Immature natural killer cell (primary cell): ENCODE measurements around the gene DERA. TPM values are rescaled to one million over a fixed set of nuclear protein-coding genes. Genes with fewer than 3 reads are reported as not detected.
"Not testable (repeated sequence)": the region's sequence is repeated elsewhere in the genome, so short reads cannot be mapped to it uniquely, and the experiment has no call there.

Source experiments
- DNase-seq, 3 donors: peaks; one replicate each; pipeline ENCODE4 v3.0.0; 2022; ENCODE audit warnings: mixed read lengths in 1 of 3
- H3K27ac Mint-ChIP-seq, 6 donors: one replicate each; pipeline ENCODE4 v1.8.0; 2020; ENCODE audit warnings: mixed read lengths in 6 of 6, mild to moderate bottlenecking in 5 of 6, inconsistent platforms in 4 of 6, moderate library complexity in 3 of 6
- H3K27me3 Mint-ChIP-seq, 3 donors: one replicate each; pipeline ENCODE4 v1.8.0; 2020 to 2021; ENCODE audit warnings: low read depth in 3 of 3, mild to moderate bottlenecking in 3 of 3, mixed read lengths in 3 of 3, moderate library complexity in 3 of 3, inconsistent platforms in 1 of 3
- H3K36me3 Mint-ChIP-seq, 3 donors: one replicate each; pipeline ENCODE4 v1.8.0; 2020; ENCODE audit warnings: mixed read lengths in 3 of 3, inconsistent platforms in 2 of 3, mild to moderate bottlenecking in 2 of 3
- H3K4me1 Mint-ChIP-seq, 2 donors: one replicate each; pipeline ENCODE4 v1.8.0; 2020; ENCODE audit warnings: inconsistent platforms in 2 of 2, mild to moderate bottlenecking in 2 of 2, mixed read lengths in 2 of 2, moderate library complexity in 1 of 2
- H3K4me3 Mint-ChIP-seq, 5 donors: one replicate each; pipeline ENCODE4 v1.8.0; 2020; ENCODE audit warnings: mild to moderate bottlenecking in 5 of 5, mixed read lengths in 5 of 5, inconsistent platforms in 3 of 5, moderate library complexity in 3 of 5
- H3K9me3 Mint-ChIP-seq, 6 donors: one replicate each; pipeline ENCODE4 v1.8.0; 2020; ENCODE audit warnings: mild to moderate bottlenecking in 6 of 6, mixed read lengths in 6 of 6, inconsistent platforms in 4 of 6, moderate library complexity in 3 of 6
- polyA plus RNA-seq, 3 donors: library from polyadenylated mRNA; unstranded; fragments of 300-500 nt; fragmentation: Illumina TruSeq; gene quantifications; one replicate each; pipeline ENCODE4 v1.2.3, GENCODE V29; 2021

Gene DERA
- polyA plus RNA-seq, 3 donors from 2014 or later: 47.2 to 74.6 (median 62.1) TPM

DNA sequence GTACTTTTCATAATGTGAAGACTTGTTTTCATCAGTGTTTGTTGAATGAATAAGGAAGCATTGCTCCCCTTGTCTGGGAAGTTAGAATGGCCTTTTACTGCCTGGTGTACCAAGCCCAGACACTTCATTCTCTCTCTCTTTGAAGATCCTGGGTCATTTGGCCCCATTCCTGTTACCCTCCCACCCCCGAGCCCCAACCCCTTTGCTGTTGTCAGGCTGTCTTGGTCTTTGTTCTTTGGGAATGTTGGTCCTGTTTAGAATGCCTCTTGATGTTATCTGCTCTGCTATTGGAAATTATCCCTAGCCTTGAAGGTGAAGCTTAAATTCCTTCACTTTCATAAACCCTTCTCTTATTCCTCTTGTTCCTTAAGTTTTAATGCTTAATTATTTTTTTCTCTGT is 13.8 kb downstream of the DERA start:
- H3K4me1 Mint-ChIP-seq: peaks cover 5 to 6% of the 10 kb centered on the region in 2 donors
- peaks cover 0 to 5% (median 0%) of the 10 kb centered on the region in 3 donors for H3K36me3 Mint-ChIP-seq
- H3K9me3 Mint-ChIP-seq: no peaks in the 10 kb centered on the region
- H3K27me3 Mint-ChIP-seq: no peaks in the 10 kb centered on the region
- DNase-seq: no peak
- no peak overlapping the region for H3K4me3 Mint-ChIP-seq
- no peak overlapping the region for H3K27ac Mint-ChIP-seq

DNA sequence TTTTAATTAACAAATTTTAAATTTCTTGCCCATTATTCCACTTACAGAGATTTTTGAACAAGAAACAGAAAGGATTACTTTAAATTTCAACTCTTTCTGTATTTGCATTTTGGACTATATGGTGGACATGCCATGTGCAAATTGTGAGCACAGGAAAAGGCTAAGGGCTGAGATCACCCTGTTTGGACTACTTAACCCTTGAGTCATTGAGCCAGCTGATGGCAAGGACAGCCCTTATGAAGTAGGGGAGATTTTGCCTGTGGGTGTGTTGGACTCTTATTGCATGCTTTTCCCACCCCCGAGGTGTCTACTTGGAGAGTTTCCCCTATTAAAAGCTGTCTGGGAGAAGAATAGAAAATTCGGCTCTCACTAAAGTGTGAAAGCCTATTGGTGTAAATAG is 17.2 kb downstream of the DERA start:
- Mint-ChIP-seq H3K9me3 (no peaks in the 10 kb centered on the region), H3K27me3 (peaks cover 0 to 2% (median 0%) of the 10 kb centered on the region in 3 donors), H3K4me3 (no peak overlapping the region), H3K36me3 (peaks cover 0 to 5% (median 4%) of the 10 kb centered on the region in 3 donors), H3K4me1 (peaks cover 1 to 11% of the 10 kb centered on the region in 2 donors), H3K27ac (no peak overlapping the region)
- DNase-seq: no peak

DNA sequence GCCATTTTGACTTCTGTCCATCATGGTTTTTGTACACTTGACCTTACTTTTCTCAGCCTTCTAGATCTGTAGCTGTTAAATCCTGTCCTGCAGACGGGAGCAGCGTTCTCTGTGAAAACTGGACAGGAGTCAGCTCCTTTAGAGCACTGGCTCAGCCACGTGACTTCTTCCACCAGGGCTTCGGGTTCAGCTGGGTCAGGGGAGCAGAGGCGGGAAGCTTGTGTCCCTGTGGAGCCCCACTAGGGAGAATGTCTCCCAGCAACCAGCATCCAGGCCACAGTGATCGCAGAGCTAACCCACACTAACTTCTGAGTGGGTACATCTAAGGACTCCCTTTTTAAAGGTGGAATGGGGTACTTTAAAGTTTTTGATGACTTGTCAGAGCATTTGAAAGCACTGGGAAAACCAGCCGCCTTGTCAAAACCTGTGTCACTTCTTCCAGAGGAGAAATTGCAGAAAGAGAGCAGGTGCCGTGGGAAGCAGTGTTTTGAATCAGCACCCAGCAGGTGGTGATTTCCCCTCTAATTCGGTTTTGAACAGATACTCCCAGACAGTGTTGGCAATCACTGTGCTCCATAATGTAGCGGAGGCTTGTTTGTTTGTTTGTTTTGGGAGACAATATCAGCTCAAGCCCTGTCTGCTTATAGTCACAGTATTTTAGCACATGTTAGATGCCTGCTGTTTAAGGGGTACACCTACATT is 17.9 kb downstream of the DERA start:
- Mint-ChIP-seq H3K4me1 (peaks cover 0 to 6% of the 10 kb centered on the region in 2 donors), H3K27me3 (peaks cover 0 to 2% (median 0%) of the 10 kb centered on the region in 3 donors), H3K9me3 (no peaks in the 10 kb centered on the region), H3K4me3 (no peak overlapping the region), H3K36me3 (peaks cover 4 to 5% (median 4%) of the 10 kb centered on the region in 3 donors), H3K27ac (no peak overlapping the region)
- DNase-seq: no peak

DNA sequence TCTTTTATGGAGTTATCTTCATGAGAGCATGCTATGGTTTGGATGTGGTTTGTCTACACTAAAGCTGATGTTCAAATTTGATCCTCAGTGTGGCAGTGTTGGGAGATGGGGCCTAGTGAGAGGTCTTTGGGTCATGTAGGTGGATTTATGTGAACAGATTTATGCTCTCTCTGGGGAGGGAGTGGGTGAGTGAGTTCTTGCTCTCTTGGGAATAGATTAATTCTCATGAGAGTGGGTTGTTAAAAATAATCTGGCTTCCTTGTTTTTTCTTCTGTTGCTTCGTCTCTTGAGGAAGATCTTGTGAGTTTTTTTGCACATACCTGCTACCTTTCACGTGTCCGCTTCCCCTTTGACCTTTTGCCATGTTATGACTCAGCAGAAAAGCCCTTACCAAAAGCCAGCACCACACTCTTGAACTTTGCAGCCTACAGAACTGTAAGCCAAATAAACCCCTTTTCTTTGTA is 20.5 kb downstream of the DERA start:
- Mint-ChIP-seq H3K4me1 (peaks cover under 1 to 9% of the 10 kb centered on the region in 2 donors), H3K27ac (peak overlapping the region in 2 of 6 donors; percentile 14 to 18), H3K27me3 (peaks cover 0 to 2% (median 0%) of the 10 kb centered on the region in 3 donors), H3K4me3 (no peak overlapping the region), H3K36me3 (peaks cover 4 to 5% (median 4%) of the 10 kb centered on the region in 3 donors), H3K9me3 (no peaks in the 10 kb centered on the region)
- no peak for DNase-seq

DNA sequence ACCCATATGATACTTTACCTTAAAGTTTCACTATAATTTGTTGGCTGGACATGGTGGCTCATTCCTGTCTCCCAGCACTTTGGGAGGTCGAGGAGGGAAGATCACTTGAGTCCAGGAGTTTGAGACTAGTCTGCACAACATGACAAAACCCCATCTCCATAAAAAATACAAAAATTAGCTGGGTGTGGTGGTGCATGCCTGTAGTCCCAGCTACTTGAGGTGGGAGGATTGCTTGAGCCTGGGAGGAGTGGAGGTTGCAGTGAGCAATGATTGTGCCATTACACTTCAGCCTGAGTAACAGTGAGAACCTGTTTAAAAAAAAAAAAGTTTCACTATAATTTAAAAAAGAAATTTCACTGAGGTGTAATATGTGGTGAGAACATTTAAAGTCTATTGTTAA is 21.2 kb downstream of the DERA start:
- no peak overlapping the region for H3K27ac Mint-ChIP-seq
- no peak for DNase-seq
- peaks cover 4 to 5% (median 4%) of the 10 kb centered on the region in 3 donors for H3K36me3 Mint-ChIP-seq
- no peaks in the 10 kb centered on the region for H3K9me3 Mint-ChIP-seq
- H3K4me3 Mint-ChIP-seq: no peak overlapping the region
- H3K27me3 Mint-ChIP-seq: peaks cover 0 to 2% (median 0%) of the 10 kb centered on the region in 3 donors
- peaks cover 6 to 16% of the 10 kb centered on the region in 2 donors for H3K4me1 Mint-ChIP-seq

DNA sequence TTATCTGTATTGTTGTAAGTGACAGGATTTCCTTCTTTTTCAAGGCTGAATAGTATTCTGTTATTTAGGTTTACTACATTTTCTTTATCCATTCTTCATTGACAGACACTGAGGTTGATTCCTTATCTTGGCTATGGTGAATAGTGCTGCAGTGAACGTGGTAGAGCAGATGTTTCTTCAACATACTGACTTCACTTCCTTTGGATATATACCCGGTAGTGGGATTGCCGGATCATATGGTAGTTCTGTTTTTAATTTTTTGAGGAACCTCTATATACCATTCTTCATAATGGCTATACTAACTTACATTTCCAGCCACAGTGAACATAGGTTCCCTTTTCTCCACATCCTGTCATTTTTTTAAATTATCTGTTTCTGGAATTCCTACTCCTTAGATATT is 21.8 kb downstream of the DERA start:
- Mint-ChIP-seq H3K36me3 (peaks cover 4 to 5% (median 4%) of the 10 kb centered on the region in 3 donors), H3K4me1 (peaks cover 12 to 23% of the 10 kb centered on the region in 2 donors), H3K27me3 (peaks cover 0 to 2% (median 0%) of the 10 kb centered on the region in 3 donors), H3K27ac (no peak overlapping the region), H3K9me3 (no peaks in the 10 kb centered on the region), H3K4me3 (no peak overlapping the region)
- no peak for DNase-seq

DNA sequence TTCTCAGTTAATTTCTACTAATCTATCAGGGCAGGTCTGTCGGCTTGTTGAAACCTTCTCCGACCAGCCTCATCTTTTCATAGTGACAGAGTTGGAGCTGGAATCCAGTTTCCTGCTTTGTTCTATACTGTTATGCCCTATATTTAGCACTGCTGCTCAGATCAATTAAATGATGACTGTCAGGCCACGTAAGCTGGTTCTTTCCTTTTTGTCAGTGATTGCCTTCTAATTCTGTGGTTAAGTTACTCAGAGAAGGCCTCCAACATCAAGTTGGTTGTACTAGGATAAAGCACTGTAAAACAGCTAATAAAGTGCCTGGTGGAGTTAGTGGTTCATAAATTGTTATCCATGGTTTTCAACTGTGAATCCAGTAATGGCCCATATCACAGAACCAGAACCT is 22.6 kb downstream of the DERA start:
- no peak overlapping the region for H3K27ac Mint-ChIP-seq
- peaks cover 4 to 5% (median 5%) of the 10 kb centered on the region in 3 donors for H3K36me3 Mint-ChIP-seq
- no peak for DNase-seq
- H3K4me3 Mint-ChIP-seq: no peak overlapping the region
- H3K9me3 Mint-ChIP-seq: peaks cover 0 to under 1% (median 0%) of the 10 kb centered on the region in 6 donors
- peaks cover 0 to 2% (median 0%) of the 10 kb centered on the region in 3 donors for H3K27me3 Mint-ChIP-seq
- peaks cover 12 to 26% of the 10 kb centered on the region in 2 donors for H3K4me1 Mint-ChIP-seq

DNA sequence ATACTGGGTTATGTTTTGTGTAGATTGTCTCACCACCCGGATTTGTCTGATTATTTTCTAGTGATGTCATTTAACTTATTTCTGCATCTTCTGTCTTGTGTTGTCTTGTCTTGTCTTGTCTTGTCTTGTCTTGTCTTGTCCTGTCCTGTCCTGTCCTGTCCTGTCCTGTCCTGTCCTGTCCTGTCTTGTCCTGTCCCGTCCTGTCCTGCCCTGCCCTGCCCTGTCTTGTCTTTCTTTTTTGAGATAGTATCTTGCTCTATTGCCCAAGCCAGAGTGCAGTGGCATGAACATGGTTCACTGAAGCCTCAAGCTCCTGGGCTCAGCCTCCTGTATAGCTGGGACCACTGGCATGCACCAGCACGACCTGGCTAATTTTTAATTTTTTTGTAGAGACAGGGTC is 25.6 kb downstream of the DERA start:
- no peak for DNase-seq
- no peak overlapping the region for H3K4me3 Mint-ChIP-seq
- H3K27me3 Mint-ChIP-seq: peaks cover 0 to 1% (median 0%) of the 10 kb centered on the region in 3 donors
- peaks cover 8 to 14% (median 9%) of the 10 kb centered on the region in 3 donors for H3K36me3 Mint-ChIP-seq
- H3K27ac Mint-ChIP-seq: no peak overlapping the region
- peaks cover 17 to 33% of the 10 kb centered on the region in 2 donors for H3K4me1 Mint-ChIP-seq
- H3K9me3 Mint-ChIP-seq: peaks cover 0 to 5% (median 4%) of the 10 kb centered on the region in 6 donors

DNA sequence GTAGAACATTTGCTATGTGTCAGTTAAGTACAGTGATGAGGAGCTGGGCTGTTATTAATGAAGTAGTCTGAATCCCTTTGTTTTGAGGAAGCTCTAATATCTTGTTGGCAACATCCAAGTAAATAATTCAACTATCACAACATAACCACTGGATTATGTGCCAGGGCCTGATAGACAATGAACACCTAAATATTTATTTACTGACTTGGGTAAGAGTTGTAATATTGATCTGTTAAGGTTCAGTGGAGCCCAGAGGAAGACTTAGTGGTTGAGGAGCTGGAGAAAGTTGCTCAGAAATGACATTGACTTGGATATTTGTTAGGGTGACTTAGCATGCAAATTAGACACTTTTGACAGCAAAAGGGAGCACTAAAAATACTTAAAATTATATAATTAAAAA is 26.8 kb downstream of the DERA start:
- Mint-ChIP-seq H3K36me3 (peaks cover 7 to 14% (median 11%) of the 10 kb centered on the region in 3 donors), H3K4me1 (peaks cover 23 to 45% of the 10 kb centered on the region in 2 donors), H3K9me3 (peaks cover 0 to 6% (median 5%) of the 10 kb centered on the region in 6 donors), H3K4me3 (no peak overlapping the region), H3K27ac (no peak overlapping the region), H3K27me3 (peaks cover 0 to 1% (median 0%) of the 10 kb centered on the region in 3 donors)
- no peak for DNase-seq

DNA sequence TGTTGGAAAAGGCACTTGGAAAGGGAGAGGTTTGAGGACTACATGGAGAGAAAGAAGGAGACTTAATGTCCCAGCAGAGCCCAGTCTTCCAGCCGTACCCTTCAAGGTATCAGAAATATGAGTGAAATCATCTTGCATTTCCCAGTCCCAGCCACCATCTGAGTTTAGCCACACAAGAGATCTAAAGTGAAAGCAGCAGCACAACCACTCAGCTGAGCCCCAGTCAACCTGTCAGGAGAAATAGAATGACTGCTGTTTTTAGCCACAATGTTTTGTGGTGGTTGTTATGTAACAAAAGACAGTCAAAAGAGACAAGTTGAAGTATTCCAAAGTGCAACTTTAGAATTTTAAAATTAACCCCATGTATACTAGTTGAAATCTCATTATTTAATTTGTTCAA is 28.0 kb downstream of the DERA start:
- peaks cover 5 to 11% (median 10%) of the 10 kb centered on the region in 3 donors for H3K36me3 Mint-ChIP-seq
- H3K4me3 Mint-ChIP-seq: no peak overlapping the region
- peaks cover 0 to 8% (median 5%) of the 10 kb centered on the region in 6 donors for H3K9me3 Mint-ChIP-seq
- peaks cover 0 to 1% (median 0%) of the 10 kb centered on the region in 3 donors for H3K27me3 Mint-ChIP-seq
- H3K27ac Mint-ChIP-seq: peak overlapping the region in 3 of 6 donors; percentile 48 to 73 (median 66)
- H3K4me1 Mint-ChIP-seq: peaks cover 23 to 46% of the 10 kb centered on the region in 2 donors
- peak in 1 of 3 donors; percentile 9 for DNase-seq

DNA sequence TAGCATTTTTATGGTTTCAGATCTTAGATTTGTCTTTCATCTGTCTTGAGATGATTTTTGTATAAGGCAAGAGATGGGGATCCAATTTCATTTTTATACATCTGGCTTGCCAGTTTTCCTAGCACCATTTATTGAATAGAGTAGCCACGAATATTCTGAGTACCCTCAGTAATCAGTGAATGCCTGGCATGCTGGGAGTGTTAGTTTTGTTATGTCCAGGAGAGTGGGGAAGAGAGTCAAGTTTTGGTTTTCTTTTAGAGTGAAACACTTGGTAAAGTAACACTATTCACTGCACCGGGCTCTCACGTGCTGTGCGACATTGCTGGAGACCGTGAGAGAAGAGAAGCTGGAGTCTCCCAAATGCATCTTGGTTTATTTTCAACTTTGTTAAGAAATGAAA is 31.3 kb downstream of the DERA start:
- Mint-ChIP-seq H3K9me3 (peaks cover 0 to 14% (median 6%) of the 10 kb centered on the region in 6 donors), H3K4me3 (no peak overlapping the region), H3K36me3 (peaks cover 5 to 16% (median 11%) of the 10 kb centered on the region in 3 donors), H3K27me3 (peaks cover 0 to 1% (median 0%) of the 10 kb centered on the region in 3 donors), H3K27ac (no peak overlapping the region), H3K4me1 (peaks cover 27 to 49% of the 10 kb centered on the region in 2 donors)
- no peak for DNase-seq

DNA sequence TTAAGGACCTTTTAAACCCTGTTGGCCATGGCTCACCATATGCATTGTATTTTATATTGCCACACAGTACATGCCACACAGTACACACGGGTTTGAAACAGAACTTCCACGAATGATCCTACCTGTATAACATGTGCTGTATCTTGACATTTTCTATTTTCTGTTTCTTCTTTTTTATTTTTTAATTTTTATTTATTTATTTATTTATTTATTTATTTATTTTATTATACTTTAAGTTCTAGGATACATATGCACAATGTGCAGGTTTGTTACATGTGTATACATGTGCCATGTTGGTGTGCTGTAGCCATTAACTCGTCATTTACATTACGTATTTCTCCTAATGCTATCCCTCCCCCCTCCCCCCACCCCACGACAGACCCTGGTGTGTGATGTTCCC is 32.4 kb downstream of the DERA start:
- H3K27ac Mint-ChIP-seq, H3K4me3 Mint-ChIP-seq, H3K27me3 Mint-ChIP-seq, DNase-seq: not testable (repeated sequence)
- Mint-ChIP-seq H3K9me3 (peaks cover 0 to 14% (median 6%) of the 10 kb centered on the region in 6 donors), H3K4me1 (peaks cover 22 to 51% of the 10 kb centered on the region in 2 donors), H3K36me3 (peaks cover 5 to 21% (median 11%) of the 10 kb centered on the region in 3 donors)

DNA sequence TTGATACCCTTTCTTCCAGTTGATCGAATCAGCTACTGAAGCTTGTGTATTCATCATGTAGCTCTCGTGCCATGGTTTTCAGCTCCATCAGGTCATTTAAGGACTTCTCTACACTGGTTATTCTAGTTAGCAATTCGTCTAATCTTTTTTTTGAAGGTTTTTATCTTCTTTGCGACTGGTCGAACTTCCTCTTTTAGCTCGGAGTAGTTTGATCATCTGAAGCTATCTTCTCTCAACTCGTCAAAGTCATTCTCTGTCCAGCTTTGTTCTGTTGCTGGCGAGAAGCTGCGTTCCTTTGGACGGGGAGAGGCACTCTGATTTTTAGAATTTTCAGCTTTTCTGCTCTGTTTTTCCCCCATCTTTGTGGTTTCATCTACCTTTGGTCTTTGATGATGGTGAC is 37.3 kb downstream of the DERA start:
- not testable (repeated sequence) for H3K9me3 Mint-ChIP-seq, H3K27ac Mint-ChIP-seq, H3K27me3 Mint-ChIP-seq, H3K4me3 Mint-ChIP-seq, DNase-seq
- H3K4me1 Mint-ChIP-seq: peaks cover 22 to 44% of the 10 kb centered on the region in 2 donors
- peaks cover 0 to 16% (median 0%) of the 10 kb centered on the region in 3 donors for H3K36me3 Mint-ChIP-seq

DNA sequence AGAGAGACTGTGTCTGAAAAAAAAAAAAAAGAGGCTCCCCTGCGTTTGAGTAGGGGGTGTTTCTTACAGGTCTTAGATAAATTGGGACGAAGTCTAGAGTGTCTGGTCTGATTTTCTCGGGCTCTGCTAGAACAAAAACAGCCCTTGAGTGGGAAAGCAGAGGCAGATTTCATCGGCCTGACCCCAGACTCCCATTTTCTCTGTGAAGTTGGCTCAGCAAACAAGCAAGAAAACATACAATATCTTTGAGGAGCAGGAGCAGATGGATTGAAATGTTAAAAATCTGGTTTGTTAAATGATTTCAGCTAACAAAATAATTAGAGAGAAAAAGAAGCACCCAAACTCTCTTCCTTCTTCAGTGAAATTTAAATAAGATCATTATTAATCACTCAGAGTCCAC is 44.1 kb downstream of the DERA start:
- H3K27me3 Mint-ChIP-seq: no peaks in the 10 kb centered on the region
- peaks cover 0 to 8% (median 7%) of the 10 kb centered on the region in 3 donors for H3K36me3 Mint-ChIP-seq
- H3K4me1 Mint-ChIP-seq: peaks cover 3 to 22% of the 10 kb centered on the region in 2 donors
- H3K4me3 Mint-ChIP-seq: no peak overlapping the region
- H3K27ac Mint-ChIP-seq: peak overlapping the region in 1 of 6 donors; percentile 14
- no peak for DNase-seq
- no peaks in the 10 kb centered on the region for H3K9me3 Mint-ChIP-seq
